Loucy (cell line): ENCODE measurements around the gene SOHLH1.

ENCODE experiments used
- H2AFZ ChIP-seq: fragments of 200-600 bp; sonication (generic); 2 replicates; pipeline ENCODE4 v1.6.0; 2016; ENCODE audit warnings: antibody characterized with exemption, mild to moderate bottlenecking, low read length, moderate library complexity
- H3F3A ChIP-seq: fragments of 200-600 bp; 2 replicates; pipeline ENCODE4 v1.6.0; 2016; ENCODE audit warnings: antibody characterized with exemption, low read depth, mild to moderate bottlenecking
- H3K27me3 ChIP-seq: fragments of 200-600 bp; sonication (generic); 2 replicates; pipeline ENCODE4 v1.6.1; 2014; ENCODE audit warnings: low read length, mild to moderate bottlenecking; ENCODE audit not compliant: insufficient read depth, poor library complexity, severe bottlenecking
- H3K36me3 ChIP-seq: fragments of 200-600 bp; sonication (generic); 2 replicates; pipeline ENCODE4 v1.6.1; 2016; ENCODE audit warnings: low read length; ENCODE audit not compliant: insufficient read depth
- H3K4me1 ChIP-seq: fragments of 200-600 bp; sonication (generic); 2 replicates; pipeline ENCODE4 v1.5.1; 2014; ENCODE audit warnings: low read length, mild to moderate bottlenecking; ENCODE audit not compliant: insufficient read depth, poor library complexity, severe bottlenecking
- H3K4me2 ChIP-seq: fragments of 200-600 bp; sonication (generic); 2 replicates; pipeline ENCODE4 v1.6.0; 2014; ENCODE audit warnings: antibody characterized with exemption, low read length, low read depth, mild to moderate bottlenecking; ENCODE audit not compliant: poor library complexity, severe bottlenecking
- H3K4me3 ChIP-seq: fragments of 200-600 bp; sonication (generic); 2 replicates; pipeline ENCODE4 v1.5.1; 2014; ENCODE audit warnings: low read length, mild to moderate bottlenecking, mixed read lengths; ENCODE audit not compliant: poor library complexity, severe bottlenecking
- H3K79me2 ChIP-seq: fragments of 200-600 bp; sonication (generic); 2 replicates; pipeline ENCODE4 v1.6.1; 2014; ENCODE audit warnings: low read length; ENCODE audit not compliant: insufficient read depth
- H3K9ac ChIP-seq: fragments of 200-600 bp; sonication (generic); 2 replicates; pipeline ENCODE4 v1.6.0; 2014; ENCODE audit warnings: mild to moderate bottlenecking, low read depth, low read length, moderate library complexity; ENCODE audit not compliant: poor library complexity, severe bottlenecking
- H3K9me2 ChIP-seq: fragments of 200-600 bp; sonication (generic); replicated peaks from 2 replicates; pipeline ENCODE4 v1.6.1; 2016; ENCODE audit warnings: low read depth, low read length, mixed read lengths
- H3K9me3 ChIP-seq: fragments of 200-600 bp; sonication (generic); 2 replicates; pipeline ENCODE4 v1.6.1; 2014; ENCODE audit warnings: mild to moderate bottlenecking, antibody characterized with exemption, low read length, low read depth; ENCODE audit not compliant: insufficient read depth
- H4K20me1 ChIP-seq: fragments of 200-600 bp; sonication (generic); 2 replicates; pipeline ENCODE4 v1.6.0; 2014; ENCODE audit warnings: antibody characterized with exemption, low read length, mild to moderate bottlenecking; ENCODE audit not compliant: insufficient read depth, poor library complexity, severe bottlenecking
- CTCF ChIP-seq: fragments of 200-600 bp; sonication (generic); conservative IDR thresholded peaks from 2 replicates; pipeline ENCODE4 v1.5.1; 2014; ENCODE audit warnings: mild to moderate bottlenecking, antibody characterized with exemption, low read length
- EZH2phosphoT487 ChIP-seq: fragments of 200-600 bp; IDR thresholded peaks from 2 replicates; pipeline ENCODE4 v1.6.1; 2018; ENCODE audit warnings: antibody characterized with exemption, mild to moderate bottlenecking, moderate library complexity, borderline replicate concordance

The SOHLH1 gene

GRCh38 chr9:135663451-135663770, 35.9 kb downstream of the SOHLH1 start:
- H3K4me2 ChIP-seq: no peak overlapping the region
- H3K4me3 ChIP-seq: no peak overlapping the region
- peaks cover 13% of the 10 kb centered on the region; the same call in 1 of the 2 replicates for H3K9me3 ChIP-seq
- TF ChIP-seq EZH2phosphoT487 (no peak), CTCF (no peak)
- no peaks in the 10 kb centered on the region for H3K36me3 ChIP-seq
- H3K4me1 ChIP-seq: no peaks in the 10 kb centered on the region
- no peaks in the 10 kb centered on the region for H3K9me2 ChIP-seq
- no peaks in the 10 kb centered on the region for H3F3A ChIP-seq
- no peaks in the 10 kb centered on the region for H4K20me1 ChIP-seq
- no peak overlapping the region for H3K9ac ChIP-seq
- no peak overlapping the region for H2AFZ ChIP-seq
- no peaks in the 10 kb centered on the region for H3K79me2 ChIP-seq
- H3K27me3 ChIP-seq: no peaks in the 10 kb centered on the region

GRCh38 chr9:135662758-135663450, 36.4 kb downstream of the SOHLH1 start, which contains the start of gene LCN9:
LCN9 (plus strand) TSS chr9:135663309; CDS start chr9:135663322, 13 bp downstream.
- TF ChIP-seq EZH2phosphoT487: no peak
- no peak for TF ChIP-seq CTCF
- H3F3A ChIP-seq: no peaks in the 10 kb centered on the region
- no peaks in the 10 kb centered on the region for H4K20me1 ChIP-seq
- H3K36me3 ChIP-seq: no peaks in the 10 kb centered on the region
- H3K4me2 ChIP-seq: no peak within 1 kb of the TSS
- H3K27me3 ChIP-seq: no peaks in the 10 kb centered on the region
- H3K79me2 ChIP-seq: no peaks in the 10 kb centered on the region
- H3K9me2 ChIP-seq: no peaks in the 10 kb centered on the region
- H3K9ac ChIP-seq: no peak within 1 kb of the TSS
- no peaks in the 10 kb centered on the region for H3K4me1 ChIP-seq
- H3K9me3 ChIP-seq: peaks cover 13% of the 10 kb centered on the region; the same call in 1 of the 2 replicates
- no peak within 1 kb of the TSS for H2AFZ ChIP-seq
- H3K4me3 ChIP-seq: no peak within 1 kb of the TSS

- no peak overlapping the region for H3K9ac ChIP-seq
- no peaks in the 10 kb centered on the region for H3K79me2 ChIP-seq
- H2AFZ ChIP-seq: no peak overlapping the region
- no peak overlapping the region for H3K4me3 ChIP-seq
- no peaks in the 10 kb centered on the region for H3K27me3 ChIP-seq
- no peaks in the 10 kb centered on the region for H3K9me2 ChIP-seq
- H3K4me1 ChIP-seq: no peaks in the 10 kb centered on the region
- no peaks in the 10 kb centered on the region for H3F3A ChIP-seq
- TF ChIP-seq CTCF (no peak), EZH2phosphoT487 (no peak)
- no peak overlapping the region for H3K4me2 ChIP-seq
- H3K36me3 ChIP-seq: no peaks in the 10 kb centered on the region
- peaks cover 13% of the 10 kb centered on the region; the same call in 1 of the 2 replicates for H3K9me3 ChIP-seq
- H4K20me1 ChIP-seq: no peaks in the 10 kb centered on the region
Observed at GRCh38 chr9:135661816-135662560, 37.3 kb downstream of the SOHLH1 start.
